HS-5 (cell line): Measurements from ENCODE around the gene LSM14B.
"Not testable (repeated sequence)": the region's sequence is repeated elsewhere in the genome, so short reads cannot be mapped to it uniquely, and the experiment has no call there.

ENCODE experiments used
- DNase-seq: peaks from one replicate; pipeline ENCODE4 v3.0.0-alpha.2; 2012; ENCODE audit warnings: low read depth

LSM14B gene

DNA sequence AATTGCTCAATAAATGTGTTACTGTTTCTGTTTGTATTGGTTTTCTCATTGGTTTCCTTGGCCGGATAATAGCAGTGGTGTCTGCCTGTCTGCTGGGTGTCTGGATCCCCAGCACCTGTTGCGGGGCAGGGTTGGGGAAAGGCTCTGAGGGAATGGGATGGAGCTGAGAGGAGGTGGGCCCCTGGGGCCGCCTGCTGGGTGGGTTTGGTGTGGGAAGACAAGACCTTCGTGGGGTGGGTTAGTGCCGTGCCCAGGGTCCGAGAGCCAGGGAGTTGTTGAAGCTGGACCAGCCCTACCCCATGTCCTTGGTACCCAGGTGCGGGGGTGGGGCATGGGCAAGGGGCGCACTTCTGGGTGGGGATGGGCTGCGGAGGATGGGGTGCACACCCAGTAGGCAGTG is 25.3 kb downstream of the LSM14B start:
- DNase-seq: no peak

DNA sequence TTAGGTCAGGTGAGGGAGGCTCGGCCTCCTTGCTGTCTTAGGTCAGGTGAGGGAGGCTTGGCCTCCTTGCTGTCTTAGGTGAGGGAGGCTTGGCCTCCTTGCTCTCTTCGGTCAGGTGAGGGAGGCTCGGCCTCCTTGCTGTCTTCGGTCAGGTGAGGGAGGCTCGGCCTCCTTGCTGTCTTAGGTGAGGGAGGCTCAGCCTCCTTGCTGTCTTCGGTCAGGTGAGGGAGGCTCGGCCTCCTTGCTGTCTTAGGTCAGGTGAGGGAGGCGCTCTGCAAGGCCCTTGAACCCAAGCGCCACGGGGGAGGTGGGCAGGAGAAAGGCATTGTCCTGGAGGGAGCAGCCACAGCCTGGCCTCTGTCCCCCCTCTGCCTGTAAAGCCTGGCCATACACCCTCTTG is 26.1 kb downstream of the LSM14B start:
- not testable (repeated sequence) for DNase-seq

DNA sequence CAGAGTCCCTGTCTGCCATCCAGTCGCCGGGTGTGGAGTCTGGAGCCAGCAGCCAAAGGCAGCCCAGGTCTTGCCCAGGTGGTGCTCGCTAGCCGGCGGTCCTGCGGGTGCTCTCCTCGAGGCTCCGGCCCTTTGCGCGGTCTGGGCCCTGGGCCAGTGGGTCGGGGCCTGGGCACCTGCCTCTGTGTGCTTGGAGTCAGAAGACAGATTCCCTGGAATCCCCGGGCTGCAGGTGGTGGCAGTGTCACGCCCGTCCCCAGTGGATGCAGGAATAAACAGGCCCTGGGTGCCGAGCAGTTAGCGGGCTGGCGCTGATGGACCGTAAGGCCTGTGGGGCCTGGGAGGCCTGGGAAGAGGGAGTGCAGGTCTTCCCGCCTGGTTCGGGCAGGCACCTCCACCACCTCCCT is 26.6 kb downstream of the LSM14B start:
- DNase-seq: no peak

GRCh38 chr20:62149532-62150309 is 27.4 kb downstream of the LSM14B start:
- no peak for DNase-seq

- no peak for DNase-seq
Observed at GRCh38 chr20:62150310-62150575, 28.0 kb downstream of the LSM14B start.

GRCh38 chr20:62151225-62151624 is 28.9 kb downstream of the LSM14B start:
- no peak for DNase-seq

DNA sequence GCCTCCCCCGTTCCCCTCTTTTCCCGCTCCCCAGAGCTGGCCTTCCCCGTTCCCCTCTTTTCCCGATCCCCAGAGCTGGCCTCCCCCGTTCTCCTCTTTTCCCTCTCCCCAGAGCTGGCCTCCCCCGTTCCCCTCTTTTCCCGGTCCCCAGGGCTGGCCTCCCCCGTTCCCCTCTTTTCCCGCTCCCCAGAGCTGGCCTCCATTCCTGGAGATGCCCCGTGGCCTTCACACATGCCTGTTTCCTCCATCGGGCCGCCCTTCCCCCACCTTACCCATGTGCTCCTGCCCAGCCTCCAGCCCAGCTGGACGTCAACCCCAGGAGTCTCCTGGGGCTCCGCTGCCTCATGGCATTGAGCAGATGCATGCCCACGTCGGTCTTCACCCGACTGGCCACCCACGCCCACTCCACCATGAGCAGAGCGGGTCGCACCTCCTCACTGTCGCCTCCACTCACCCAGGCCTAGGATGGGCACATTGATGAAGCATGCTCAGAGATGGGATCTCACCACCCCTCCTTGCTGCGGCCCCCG is 29.6 kb downstream of the LSM14B start:
- DNase-seq: no peak

GRCh38 chr20:62155428-62156253 is 33.4 kb downstream of the LSM14B start:
- no peak for DNase-seq

- no peak for DNase-seq
Observed at GRCh38 chr20:62156254-62156556, 33.9 kb downstream of the LSM14B start.

DNA sequence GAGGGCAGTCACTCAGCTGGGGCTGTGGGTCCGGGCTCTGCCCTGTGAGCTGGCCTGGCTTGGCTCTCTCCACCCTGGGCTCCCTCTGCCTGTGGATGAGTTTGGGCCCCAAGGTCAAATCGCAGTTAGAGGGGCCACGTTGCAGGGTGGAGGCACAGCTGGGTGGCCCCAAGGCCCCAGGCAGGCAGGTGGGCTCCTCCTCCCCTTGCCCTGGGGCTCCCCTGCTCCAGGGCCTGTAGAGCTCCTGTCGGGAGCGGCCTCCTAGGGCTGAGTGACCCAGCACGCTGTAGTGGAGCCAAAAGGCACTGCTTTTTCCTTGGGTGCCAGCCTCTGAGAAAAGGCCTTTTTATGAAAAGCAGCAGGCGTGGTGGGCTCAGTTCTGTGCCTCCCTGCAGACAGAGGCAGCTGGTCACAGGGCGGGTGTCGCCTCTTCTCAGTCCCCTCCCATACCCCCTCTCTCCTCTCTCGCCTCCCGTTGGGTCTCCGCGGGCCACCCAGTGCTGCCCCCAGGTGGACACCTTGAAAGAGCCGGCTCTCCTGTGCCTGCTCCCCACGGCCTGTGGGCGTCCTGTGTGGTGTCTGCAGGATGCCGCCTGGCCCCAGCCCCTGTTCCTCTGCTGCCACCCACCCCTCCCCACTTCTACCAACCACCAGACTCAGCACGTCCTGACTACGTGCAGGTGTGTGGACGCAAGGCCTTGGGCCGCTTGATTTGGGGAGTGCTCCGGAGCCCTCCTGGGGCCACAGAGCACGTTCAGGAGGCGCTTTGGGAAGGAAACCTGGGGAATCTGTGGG is 34.5 kb downstream of the LSM14B start:
- no peak for DNase-seq

GRCh38 chr20:62157387-62158087 is 35.3 kb downstream of the LSM14B start:
- no peak for DNase-seq

DNA sequence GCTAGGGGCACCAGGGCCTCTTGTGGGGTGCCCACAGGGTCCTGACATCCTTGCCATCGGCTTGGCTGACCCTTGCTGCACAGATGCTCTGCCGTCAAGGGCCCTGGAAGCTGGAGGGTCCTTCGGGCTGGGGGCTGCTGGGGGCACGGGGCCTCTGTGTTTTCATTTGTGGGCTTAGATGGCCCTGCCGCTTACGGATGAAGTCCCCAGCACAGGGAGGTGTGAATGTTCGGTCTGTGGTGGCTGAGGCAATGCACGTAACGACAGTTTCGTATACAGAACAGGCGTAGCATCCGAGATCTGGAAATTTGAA is 35.8 kb downstream of the LSM14B start:
- DNase-seq: no peak

DNA sequence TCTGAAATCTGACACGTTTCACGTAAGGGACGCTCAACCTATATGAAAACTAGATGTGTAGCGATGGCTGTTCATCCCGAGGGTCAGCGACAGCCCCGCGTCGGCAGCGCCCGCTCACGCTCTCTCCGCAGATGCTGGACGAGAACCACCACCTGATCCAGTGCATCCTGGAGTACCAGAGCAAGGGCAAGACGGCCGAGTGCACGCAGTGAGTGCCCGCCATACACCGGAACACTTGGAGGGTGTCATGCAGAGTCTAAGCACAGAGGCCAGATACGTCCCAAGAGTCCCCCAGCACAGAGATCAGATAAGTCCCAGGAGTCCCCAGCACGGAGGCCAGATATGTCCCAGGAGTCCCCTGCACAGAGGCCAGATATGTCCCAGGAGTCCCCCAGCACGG is 36.3 kb downstream of the LSM14B start:
- DNase-seq: no peak

GRCh38 chr20:62159052-62159451 is 36.8 kb downstream of the LSM14B start:
- DNase-seq: no peak

DNA sequence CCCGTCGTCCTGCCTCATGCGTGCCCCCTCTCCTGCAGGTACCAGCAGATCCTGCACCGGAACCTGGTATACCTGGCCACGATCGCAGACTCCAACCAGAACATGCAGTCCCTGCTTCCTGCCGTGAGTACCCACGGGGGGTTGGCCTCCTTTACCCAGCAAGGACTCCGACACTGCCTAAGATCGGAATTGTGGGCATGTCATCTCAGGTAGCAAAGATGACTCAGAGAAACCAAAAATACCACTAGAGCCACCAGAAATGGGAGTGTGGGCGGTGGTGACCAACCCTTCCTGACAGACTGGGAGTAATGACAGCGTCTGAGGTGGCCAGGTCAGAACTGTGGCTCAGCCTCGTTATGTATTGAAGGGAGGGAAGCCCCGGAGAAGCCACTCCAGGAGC is 37.6 kb downstream of the LSM14B start:
- DNase-seq: no peak

DNA sequence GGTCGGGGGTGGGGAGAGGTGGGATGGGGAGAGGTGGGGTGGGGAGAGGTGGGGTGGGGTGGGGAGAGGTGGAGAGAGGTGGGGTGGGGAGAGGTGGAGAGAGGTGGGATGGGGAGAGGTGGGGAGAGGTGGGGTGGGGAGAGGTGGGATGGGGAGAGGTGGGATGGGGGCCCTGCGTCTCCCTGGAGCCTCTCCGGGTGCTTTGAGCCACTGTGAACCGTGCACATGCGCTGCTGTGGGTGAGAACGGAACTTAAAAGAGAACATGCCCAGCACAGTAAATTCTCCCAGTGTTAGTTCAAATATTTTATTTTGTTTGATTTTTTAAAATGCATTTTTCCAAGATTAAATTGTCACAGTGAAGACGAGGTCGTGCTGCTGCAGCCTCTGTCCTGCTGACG is 38.0 kb downstream of the LSM14B start:
- no peak for DNase-seq

DNA sequence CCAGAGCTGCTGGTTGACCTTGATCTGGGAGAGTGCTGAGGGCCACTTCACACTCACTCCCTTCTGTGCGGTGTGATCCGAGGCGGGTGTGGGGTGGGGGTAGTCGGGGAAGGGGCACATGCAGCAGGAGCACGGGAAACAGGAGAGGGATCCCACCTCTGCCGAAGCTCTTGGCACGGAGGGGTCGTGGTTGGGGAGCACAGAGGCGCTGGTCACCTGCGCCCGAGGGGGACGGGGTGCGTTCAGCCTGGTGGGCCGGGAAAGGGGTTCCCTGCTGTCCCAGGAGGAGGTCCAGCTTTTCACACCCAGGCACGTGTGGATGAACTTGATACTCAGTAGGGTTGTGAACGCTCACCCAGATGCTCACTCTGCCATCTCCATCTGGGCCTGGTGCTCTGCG is 38.6 kb downstream of the LSM14B start:
- DNase-seq: no peak

DNA sequence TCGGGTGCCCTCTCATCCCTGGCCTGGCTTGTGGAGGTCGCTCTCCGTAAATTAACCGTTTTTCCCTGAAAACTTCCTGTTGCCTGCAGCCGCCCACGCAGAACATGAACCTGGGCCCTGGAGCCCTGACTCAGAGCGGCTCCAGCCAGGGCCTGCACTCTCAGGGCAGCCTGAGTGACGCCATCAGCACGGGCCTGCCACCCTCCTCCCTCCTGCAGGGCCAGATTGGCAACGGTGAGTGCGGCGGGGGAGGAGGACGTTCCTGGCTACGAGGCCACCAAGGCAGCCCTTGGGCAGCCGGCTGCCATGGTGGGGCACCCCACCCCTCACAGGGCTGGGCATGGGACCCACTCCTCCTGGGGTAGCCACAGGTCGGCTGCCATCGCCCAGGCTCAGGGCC is 39.1 kb downstream of the LSM14B start:
- no peak for DNase-seq

- no peak for DNase-seq
Observed at GRCh38 chr20:62162765-62163484, 40.6 kb downstream of the LSM14B start.

DNA sequence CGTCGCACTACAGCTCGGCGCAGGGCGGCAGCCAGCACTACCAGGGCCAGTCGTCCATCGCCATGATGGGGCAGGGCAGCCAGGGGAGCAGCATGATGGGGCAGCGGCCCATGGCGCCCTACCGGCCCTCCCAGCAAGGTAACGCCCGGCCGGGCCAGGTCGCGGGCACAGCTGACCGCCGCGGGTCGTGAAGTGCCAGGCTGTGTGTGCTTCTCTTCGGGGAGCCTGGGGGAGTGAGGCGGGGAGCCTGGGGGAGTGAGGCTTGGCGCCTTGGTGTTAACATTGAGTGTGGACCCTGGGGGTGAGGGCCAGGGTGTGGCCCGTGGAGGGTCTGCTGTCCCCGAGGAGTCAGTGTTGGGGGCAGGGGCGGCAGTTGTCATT is 41.2 kb downstream of the LSM14B start:
- no peak for DNase-seq

DNA sequence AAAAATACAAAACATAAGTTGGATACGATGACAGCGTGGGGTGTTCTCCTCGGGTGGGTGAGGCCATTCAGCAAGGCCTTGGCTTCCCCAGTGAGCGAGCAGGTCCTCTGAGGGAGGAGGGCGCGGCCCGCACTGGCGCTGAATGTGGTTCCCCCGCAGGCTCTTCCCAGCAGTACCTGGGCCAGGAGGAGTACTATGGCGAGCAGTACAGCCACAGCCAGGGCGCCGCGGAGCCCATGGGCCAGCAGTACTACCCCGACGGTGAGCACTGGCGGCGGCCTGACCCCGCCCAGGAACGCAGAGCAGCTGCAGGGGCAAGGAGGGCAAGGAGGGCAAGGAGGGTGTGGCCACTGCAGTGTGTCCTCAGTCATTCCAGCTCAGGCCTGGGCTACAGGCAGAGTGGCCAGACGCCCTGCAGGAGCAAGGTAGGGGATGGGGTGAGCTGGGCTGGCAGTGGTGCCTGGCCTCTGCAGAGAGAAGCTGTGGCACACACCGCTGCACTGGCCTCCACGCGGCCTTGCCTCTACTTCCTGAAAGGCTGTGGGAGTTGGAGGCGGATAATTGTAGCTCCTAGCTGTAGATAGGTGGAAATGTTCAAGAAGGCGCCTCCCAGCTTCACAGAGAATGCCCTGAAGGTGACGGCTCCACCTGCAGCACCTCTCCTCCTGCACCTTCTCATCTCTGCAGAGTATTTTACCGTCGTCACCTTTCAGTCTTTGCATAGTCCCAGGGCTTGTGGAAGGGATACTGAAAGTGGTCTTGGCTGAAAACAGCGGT is 41.9 kb downstream of the LSM14B start:
- DNase-seq: no peak
